ENCODE data around the gene GET4. TPM values are rescaled to one million over a fixed set of nuclear protein-coding genes. Genes with fewer than 3 reads are reported as not detected.

The GET4 gene
- total RNA-seq, 1 experiment from 2014 or later = 90.9 TPM

DNA sequence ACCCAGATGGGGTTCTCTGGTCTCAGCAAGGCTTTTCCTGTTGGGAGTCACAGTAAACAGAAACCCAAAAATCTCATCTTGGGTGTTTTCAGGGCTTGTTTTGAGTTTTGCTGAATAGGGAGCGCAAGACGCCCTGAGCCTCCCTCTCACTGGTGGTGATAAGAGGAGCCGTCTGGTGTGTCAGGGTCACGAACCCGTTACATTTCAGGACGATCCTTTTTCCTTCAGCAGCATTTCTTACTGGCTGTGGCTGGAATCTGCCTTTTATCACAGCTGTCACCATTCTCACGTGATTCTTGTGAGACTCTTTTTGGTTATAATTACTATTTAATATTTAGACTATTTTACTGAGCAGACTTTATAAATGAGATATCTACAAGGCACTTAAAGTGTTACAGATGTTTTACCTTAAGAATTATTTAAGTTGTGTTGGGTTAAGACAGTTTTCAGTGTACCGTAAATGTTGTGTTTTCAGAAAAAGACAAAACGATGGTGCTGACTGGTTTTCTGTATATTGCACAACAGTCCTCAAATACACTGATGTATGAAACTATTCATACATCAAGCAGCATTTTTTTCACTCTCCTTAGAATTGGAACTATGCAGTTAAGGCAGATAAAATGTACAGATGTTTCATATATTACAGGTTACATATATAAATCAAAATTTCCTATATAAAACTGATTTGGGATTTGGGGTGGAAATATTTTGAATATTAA, 2.2 kb upstream of the GET4 start:
- H3K9me3 ChIP-seq (ENCODE audit: control insufficient read depth, insufficient read depth, low read depth, low read length) = no peaks in the 10 kb centered on the region

DNA sequence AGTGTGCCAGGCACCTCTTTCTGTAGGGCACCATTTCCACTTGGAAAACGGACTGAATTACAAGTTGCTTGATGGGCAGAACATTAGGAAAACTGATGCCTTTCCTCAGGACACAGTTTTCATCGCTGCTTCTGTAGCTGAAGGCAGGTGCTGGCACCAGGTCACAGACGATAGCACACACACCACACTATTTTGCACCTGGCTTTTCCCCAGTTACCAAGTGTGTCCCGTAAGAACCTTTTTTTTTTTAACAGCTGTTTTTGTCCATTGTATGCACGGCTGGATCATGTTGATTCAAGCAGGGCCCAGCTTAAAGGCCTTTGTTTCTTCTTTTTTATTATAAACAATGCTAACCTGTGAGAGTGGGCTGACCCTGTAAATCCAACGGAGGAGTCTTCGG, 1.3 kb upstream of the GET4 start:
- H3K27ac ChIP-seq (ENCODE audit: low read length) = peak overlapping the region; percentile 85
- DNase-seq (ENCODE audit: low read depth, low spot score) = no peak
- TF ChIP-seq SIN3A (IDR thresholded peaks at IDR 0.05; ENCODE audit: borderline replicate concordance, insufficient read depth, low read depth, low read length) (no peak), POLR2AphosphoS5 (IDR thresholded peaks at IDR 0.05; ENCODE audit: low read depth, low read length) (no peak), TCF7L2 (IDR thresholded peaks at IDR 0.05; ENCODE audit: low read depth, low read length) (no peak)
- TF ChIP-seq, protein P1, sequence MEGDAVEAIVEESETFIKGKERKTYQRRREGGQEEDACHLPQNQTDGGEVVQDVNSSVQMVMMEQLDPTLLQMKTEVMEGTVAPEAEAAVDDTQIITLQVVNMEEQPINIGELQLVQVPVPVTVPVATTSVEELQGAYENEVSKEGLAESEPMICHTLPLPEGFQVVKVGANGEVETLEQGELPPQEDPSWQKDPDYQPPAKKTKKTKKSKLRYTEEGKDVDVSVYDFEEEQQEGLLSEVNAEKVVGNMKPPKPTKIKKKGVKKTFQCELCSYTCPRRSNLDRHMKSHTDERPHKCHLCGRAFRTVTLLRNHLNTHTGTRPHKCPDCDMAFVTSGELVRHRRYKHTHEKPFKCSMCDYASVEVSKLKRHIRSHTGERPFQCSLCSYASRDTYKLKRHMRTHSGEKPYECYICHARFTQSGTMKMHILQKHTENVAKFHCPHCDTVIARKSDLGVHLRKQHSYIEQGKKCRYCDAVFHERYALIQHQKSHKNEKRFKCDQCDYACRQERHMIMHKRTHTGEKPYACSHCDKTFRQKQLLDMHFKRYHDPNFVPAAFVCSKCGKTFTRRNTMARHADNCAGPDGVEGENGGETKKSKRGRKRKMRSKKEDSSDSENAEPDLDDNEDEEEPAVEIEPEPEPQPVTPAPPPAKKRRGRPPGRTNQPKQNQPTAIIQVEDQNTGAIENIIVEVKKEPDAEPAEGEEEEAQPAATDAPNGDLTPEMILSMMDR (IDR thresholded peaks at IDR 0.05) = no peak
- TF ChIP-seq, protein P2, sequence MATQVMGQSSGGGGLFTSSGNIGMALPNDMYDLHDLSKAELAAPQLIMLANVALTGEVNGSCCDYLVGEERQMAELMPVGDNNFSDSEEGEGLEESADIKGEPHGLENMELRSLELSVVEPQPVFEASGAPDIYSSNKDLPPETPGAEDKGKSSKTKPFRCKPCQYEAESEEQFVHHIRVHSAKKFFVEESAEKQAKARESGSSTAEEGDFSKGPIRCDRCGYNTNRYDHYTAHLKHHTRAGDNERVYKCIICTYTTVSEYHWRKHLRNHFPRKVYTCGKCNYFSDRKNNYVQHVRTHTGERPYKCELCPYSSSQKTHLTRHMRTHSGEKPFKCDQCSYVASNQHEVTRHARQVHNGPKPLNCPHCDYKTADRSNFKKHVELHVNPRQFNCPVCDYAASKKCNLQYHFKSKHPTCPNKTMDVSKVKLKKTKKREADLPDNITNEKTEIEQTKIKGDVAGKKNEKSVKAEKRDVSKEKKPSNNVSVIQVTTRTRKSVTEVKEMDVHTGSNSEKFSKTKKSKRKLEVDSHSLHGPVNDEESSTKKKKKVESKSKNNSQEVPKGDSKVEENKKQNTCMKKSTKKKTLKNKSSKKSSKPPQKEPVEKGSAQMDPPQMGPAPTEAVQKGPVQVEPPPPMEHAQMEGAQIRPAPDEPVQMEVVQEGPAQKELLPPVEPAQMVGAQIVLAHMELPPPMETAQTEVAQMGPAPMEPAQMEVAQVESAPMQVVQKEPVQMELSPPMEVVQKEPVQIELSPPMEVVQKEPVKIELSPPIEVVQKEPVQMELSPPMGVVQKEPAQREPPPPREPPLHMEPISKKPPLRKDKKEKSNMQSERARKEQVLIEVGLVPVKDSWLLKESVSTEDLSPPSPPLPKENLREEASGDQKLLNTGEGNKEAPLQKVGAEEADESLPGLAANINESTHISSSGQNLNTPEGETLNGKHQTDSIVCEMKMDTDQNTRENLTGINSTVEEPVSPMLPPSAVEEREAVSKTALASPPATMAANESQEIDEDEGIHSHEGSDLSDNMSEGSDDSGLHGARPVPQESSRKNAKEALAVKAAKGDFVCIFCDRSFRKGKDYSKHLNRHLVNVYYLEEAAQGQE (IDR thresholded peaks at IDR 0.05; ENCODE audit: insufficient read depth in 1 of 2, low read depth in 2 of 2, low read length in 1 of 2) = no peak
- intact Hi-C loops (cut with micrococcal nuclease; ENCODE audit: unreplicated experiment) = no loop called here
- no peak overlapping the region for H3K4me3 ChIP-seq (ENCODE audit: low read depth in 2 of 2, low read length in 2 of 2)
- H3K27me3 ChIP-seq (ENCODE audit: control insufficient read depth, insufficient read depth, low read length) = no peaks in the 10 kb centered on the region
- no peaks in the 10 kb centered on the region for H3K9me3 ChIP-seq (ENCODE audit: control insufficient read depth, insufficient read depth, low read depth, low read length)
- peaks cover 29% of the 10 kb centered on the region for H3K4me1 ChIP-seq (ENCODE audit: control insufficient read depth, insufficient read depth, low read length)
- ChIA-PET POLR2A (no interaction called here), CTCF (no interaction called here)
- H3K36me3 ChIP-seq (ENCODE audit: control insufficient read depth, insufficient read depth, low read length) = no peaks in the 10 kb centered on the region; the same call in none of the 2 replicates
- no peak for ATAC-seq
- in situ Hi-C loops (cut with HindIII; ENCODE audit: low pct_unique_long_range_greater_than_20kb, low sequenced_read_pairs) = no loop called here
- no TSS peak for BruUV-seq (replicated peaks)

More for the DNA sequence above, 2.2 kb upstream of the GET4 start:
- no peak for DNase-seq (ENCODE audit: low read depth, low spot score)
- CTCF ChIA-PET = interaction anchor here (0.5 to 1.2 kb wide), 4 partner anchors 27 to 178 kb away, joined by 3 to 10 read pairs (median 4); no protein-coding TSS in a partner anchor
- Histone ChIP-seq H3K27ac (ENCODE audit: low read length) (peak overlapping the region; percentile 81), H3K27me3 (ENCODE audit: control insufficient read depth, insufficient read depth, low read length) (no peaks in the 10 kb centered on the region), H3K4me3 (ENCODE audit: low read depth in 2 of 2, low read length in 2 of 2) (no peak overlapping the region), H3K36me3 (ENCODE audit: control insufficient read depth, insufficient read depth, low read length) (peaks cover 5% of the 10 kb centered on the region), H3K4me1 (ENCODE audit: control insufficient read depth, insufficient read depth, low read length) (peaks cover 22% of the 10 kb centered on the region)
- ATAC-seq = no peak
- POLR2A ChIA-PET = no interaction called here
- TF ChIP-seq, protein P1 (IDR thresholded peaks at IDR 0.05) = no peak
- TF ChIP-seq SIN3A (IDR thresholded peaks at IDR 0.05; ENCODE audit: borderline replicate concordance, insufficient read depth, low read depth, low read length) = no peak
- TF ChIP-seq, protein P2 (IDR thresholded peaks at IDR 0.05; ENCODE audit: insufficient read depth in 1 of 2, low read depth in 2 of 2, low read length in 1 of 2) = no peak
- no peak for TF ChIP-seq POLR2AphosphoS5 (IDR thresholded peaks at IDR 0.05; ENCODE audit: low read depth, low read length)
- TF ChIP-seq TCF7L2 (IDR thresholded peaks at IDR 0.05; ENCODE audit: low read depth, low read length) = no peak
- BruUV-seq (replicated peaks) = no TSS peak
- in situ Hi-C loops (cut with HindIII; ENCODE audit: low pct_unique_long_range_greater_than_20kb, low sequenced_read_pairs) = no loop called here
- intact Hi-C loops (cut with micrococcal nuclease; ENCODE audit: unreplicated experiment) = loop anchor here (5.0 kb wide), 1 partner anchor 87 kb away; no protein-coding TSS in a partner anchor

Data from Panc1 (cell line).